ENCODE measurements around the gene NTN5.

The NTN5 gene

DNA sequence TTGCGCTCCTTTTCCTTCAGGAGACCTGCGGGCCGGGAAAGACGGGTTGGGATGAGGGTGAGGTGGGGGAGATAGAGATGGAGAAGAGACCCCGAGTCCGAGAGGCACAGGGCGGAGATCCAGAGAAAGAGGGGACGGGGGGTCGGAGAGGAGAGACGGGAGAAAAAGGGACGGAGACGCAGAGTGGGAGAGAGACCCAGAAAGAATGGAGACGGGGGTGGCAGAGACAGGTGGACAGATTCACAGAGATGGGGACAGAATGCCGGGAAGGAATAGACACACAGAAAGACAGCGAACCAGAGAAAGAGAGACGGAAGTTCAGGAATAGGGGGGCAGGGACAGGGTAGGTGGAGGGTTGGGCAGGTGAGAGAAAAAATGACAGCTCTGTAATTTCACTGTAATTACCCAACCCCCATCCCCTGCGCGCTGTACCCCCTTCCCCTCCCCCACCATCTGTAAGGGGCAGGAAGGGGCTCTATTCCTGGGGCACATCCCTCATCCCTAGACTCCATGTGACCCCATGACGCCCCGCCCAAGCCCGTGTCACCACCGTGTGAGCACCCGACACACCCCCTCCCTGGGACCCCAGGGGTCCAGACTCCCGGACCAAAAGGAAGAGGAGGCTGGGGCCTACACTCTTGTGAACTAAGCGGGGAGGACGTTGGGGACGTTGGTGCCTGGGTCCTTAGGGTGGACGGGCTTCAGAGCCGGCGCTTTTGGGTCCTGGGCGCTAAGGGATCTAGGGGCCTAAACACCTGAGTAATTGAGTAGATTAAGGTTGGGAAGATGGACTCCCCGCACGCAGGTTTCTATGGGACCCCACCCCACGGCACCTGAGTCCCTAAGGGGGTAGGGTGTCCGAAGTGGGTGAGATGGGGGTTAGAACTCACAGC, 36.6 kb downstream of the NTN5 start:
- DNase-seq (ENCODE audit: extremely low spot score) = no peak
- no peak for TF ChIP-seq CTCF (IDR thresholded peaks at IDR 0.05; ENCODE audit: control extremely low read depth, extremely low read depth, low read depth, missing control alignments)
- CTCF ChIA-PET = interaction anchor here (0.6 kb wide), 1 partner anchor 10 kb away, joined by 3 read pairs; no protein-coding TSS in a partner anchor
- POLR2A ChIA-PET = no interaction called here

DNA sequence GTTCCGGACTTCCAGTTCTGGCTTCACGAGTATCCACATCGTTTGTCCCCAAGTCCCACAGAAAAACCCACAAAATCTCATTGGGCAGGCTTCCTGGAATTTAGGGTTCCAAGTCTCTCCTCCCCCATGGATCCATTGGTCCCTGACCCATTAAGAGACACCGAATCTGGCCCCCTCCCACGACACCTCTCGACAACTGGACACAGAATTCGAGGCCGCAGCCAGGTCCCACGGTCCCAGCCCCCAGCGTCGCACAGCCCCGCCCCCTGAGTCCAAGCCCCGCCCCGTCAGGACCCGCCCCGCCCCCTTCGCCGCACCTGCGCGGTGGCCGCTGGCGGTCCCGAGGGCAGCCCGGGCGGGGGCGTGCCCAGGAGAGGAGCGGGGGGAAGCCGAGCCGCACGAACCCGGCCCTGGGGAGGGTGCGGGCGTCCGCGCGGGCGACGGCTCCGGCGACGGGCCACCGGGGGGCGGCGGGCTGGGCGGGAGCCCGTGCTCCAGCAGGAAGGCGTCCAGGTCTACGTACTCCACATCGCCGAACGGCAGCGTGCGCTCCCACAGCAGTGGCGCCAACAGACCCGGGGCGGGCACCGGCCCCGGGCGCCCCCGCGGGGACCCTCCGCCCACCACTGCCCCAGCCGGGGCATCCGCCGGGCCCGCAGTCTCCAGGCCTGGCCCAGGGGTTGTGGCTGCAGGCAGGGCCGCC, 37.4 kb downstream of the NTN5 start:
- CTCF ChIA-PET = interaction anchor here (2.7 kb wide), 1 partner anchor 12 kb away, joined by 20 read pairs; no protein-coding TSS in a partner anchor
- no peak for TF ChIP-seq CTCF (IDR thresholded peaks at IDR 0.05; ENCODE audit: control extremely low read depth, extremely low read depth, low read depth, missing control alignments)
- POLR2A ChIA-PET = no interaction called here
- peak; percentile 89 for DNase-seq (ENCODE audit: extremely low spot score)

GRCh38 chr19:48634424-48635262, 38.2 kb downstream of the NTN5 start:
- TF ChIP-seq CTCF (IDR thresholded peaks at IDR 0.05; ENCODE audit: control extremely low read depth, extremely low read depth, low read depth, missing control alignments) = no peak
- ChIA-PET POLR2A (interaction anchor here (3.4 kb wide), 1 partner anchor 16 kb away, joined by 16 read pairs; the partner anchor contains the start of genes RPL18 and SPHK2), CTCF (interaction anchor here (1.0 to 2.7 kb wide), 4 partner anchors 11 to 201 kb away, joined by 3 to 20 read pairs (median 4); partner anchors contain the start of genes HSD17B14, RPL18 and SPHK2)
- peak; percentile 84 for DNase-seq (ENCODE audit: extremely low spot score)

DNA sequence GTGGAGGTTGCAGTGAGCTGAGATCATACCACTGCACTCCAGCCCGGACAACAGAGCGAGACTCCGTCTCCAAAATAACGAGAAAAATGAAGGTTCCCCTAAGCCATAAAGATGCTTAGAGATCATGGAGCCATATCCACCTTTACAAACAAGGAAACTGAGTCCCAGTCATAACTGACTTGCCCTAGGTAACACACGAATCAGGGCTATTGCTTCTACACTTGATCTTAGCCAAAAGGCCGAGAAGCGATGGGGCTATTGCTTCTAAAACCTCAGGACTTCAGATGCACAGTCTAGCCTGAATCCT, 38.8 kb downstream of the NTN5 start:
- CTCF ChIA-PET = interaction anchor here (1.0 to 2.7 kb wide), 4 partner anchors 10 to 202 kb away, joined by 3 to 20 read pairs (median 4); partner anchors contain the start of genes HSD17B14, RPL18 and SPHK2
- POLR2A ChIA-PET = interaction anchor here (3.4 kb wide), 1 partner anchor 15 kb away, joined by 16 read pairs; the partner anchor contains the start of genes RPL18 and SPHK2

GRCh38 chr19:48633148-48634035, 39.4 kb downstream of the NTN5 start:
- ChIA-PET POLR2A (interaction anchor here (0.7 to 3.4 kb wide), 2 partner anchors 14 to 277 kb away, joined by 7 to 16 read pairs; partner anchors contain the start of genes RPL18 and SPHK2), CTCF (interaction anchor here (1.0 to 2.7 kb wide), 5 partner anchors 10 to 203 kb away, joined by 3 to 20 read pairs (median 4); partner anchors contain the start of genes CA11, HSD17B14, RPL18 and SPHK2)
- no peak for DNase-seq (ENCODE audit: extremely low spot score)
- no peak for TF ChIP-seq CTCF (IDR thresholded peaks at IDR 0.05; ENCODE audit: control extremely low read depth, extremely low read depth, low read depth, missing control alignments)

More for the DNA sequence above, 38.8 kb downstream of the NTN5 start:
- TF ChIP-seq CTCF (IDR thresholded peaks at IDR 0.05; ENCODE audit: control extremely low read depth, extremely low read depth, low read depth, missing control alignments) = no peak
- no peak for DNase-seq (ENCODE audit: extremely low spot score)
